Mucosa of gallbladder (tissue), 1 donor: Measurements from ENCODE around the gene ACSL4. TPM values are rescaled to one million over a fixed set of nuclear protein-coding genes. Genes with fewer than 3 reads are reported as not detected.
"Not testable (repeated sequence)": the region's sequence is repeated elsewhere in the genome, so short reads cannot be mapped to it uniquely, and the experiment has no call there.

ENCODE experiments used
- DNase-seq: peaks from one replicate; pipeline ENCODE4 v3.0.0-alpha.2; 2020; ENCODE audit warnings: low spot score
- total RNA-seq: library from RNA; stranded (reverse); gene quantifications from one replicate; pipeline ENCODE4 v1.2.1, GENCODE V29; 2021
- donor health status: DM: no; HTN: no; CAD: no.

The ACSL4 gene
- total RNA-seq, 1 donor from 2014 or later = 58.4 TPM

DNA sequence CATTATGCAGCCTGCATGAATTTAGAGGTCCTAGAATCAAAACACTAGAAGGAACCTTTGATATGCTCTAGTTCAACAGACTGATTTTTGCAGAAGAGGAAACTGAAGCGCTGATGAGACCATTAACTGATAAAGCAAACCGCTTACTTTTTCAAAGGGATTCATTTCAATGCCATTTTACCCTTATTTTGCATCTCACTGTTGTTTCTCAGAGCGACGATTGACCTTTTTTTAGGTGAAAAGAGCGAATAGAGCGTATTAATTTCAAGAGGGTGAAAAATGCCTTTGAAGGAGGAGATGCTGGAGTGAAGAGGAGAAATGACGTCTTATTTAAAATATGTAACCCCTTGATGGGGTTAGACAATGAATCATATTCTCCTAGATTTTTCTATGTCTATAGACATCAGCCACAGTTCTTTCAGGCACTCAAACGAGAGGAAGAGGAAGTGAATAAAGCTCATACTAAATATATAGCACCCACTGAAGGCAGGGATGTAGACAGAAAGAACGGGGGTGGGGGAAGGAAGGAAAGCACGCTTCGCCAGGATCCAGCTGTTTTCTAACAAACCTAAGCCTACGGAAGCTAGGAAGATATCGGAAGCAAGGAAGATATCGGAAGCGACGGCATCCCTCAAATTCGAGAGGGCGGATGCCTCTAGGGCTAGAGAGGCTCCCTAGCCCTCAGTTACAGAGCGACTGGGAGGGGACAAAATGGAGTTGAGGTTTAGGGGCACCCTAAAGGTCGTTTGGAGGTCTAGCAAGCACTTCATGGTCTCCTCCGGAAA lies 848 bp downstream of the ACSL4 start:
- DNase-seq = no peak

DNA sequence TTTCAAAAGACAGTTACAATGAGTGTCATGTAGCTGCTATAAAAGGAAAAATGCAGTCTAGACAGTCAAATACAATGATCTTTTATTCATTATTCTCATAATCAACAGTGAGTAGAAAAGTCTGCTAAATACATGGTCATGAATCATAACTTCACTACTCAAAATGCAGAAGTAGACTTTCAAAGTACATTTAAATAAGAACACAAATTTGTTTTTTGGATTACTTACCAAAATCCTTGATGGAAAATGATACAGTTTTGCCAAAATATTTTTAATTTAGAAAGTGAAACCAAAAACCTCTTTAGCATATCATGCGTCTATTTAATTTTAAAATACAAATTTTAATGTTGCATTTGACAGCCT lies 4.9 kb downstream of the ACSL4 start:
- DNase-seq = no peak

DNA sequence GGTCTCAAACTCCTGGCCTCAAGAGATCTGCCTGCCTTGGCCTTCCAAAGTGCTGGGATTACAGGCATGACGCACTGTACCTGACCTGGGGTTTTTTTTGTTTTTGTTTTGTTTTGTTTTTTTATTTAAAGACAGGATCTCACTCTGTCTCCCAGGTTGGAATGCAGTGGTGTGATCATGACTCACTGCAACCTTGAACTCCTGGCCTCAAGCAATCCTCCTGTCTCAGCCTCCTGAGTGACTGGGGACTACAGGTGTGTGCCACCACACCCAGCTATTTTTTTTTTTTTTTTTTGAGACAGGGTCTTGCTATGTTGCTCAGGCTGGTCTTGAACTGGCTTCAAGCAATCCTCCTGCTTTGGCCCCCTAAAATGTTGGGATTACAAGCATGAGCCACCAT lies 8.1 kb downstream of the ACSL4 start:
- not testable (repeated sequence) for DNase-seq

DNA sequence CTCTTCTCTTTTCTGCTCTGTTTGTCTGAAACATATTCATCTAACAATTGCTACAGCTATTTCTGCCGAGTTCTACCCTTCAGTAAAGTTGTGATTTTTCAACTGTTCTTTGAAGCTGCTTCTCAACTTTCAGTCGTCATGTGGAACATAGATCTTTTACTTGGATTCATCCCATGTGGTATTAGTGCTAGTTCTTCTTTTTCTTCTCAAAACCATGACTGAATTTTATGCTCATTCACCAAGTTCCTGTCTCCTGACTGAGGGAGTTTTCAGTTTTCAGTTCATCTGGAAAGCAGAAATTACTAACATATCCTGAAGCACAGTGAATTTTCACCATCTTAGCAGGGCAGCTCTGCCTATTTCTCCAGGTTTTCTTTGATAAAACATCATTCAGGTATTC lies 12.1 kb downstream of the ACSL4 start:
- no peak for DNase-seq

DNA sequence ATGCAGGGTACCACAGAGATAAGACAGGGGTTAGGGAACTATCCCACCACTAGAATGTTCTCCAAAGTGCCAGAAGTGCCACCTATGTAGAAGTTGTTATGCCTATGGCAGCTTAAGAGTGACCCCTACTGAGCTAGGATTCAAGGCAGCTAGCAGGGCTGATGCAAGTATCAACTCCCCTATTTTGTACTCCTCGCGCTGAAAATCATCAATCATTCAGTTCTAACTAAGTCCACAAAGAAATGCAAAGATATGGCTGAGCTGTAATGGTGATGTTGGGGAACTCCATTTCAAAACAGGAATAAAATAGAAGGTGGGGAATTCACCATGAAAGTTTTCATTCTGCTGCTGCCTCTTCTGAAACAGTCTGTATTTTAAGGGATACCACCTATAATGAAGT lies 13.8 kb downstream of the ACSL4 start:
- DNase-seq = no peak

DNA sequence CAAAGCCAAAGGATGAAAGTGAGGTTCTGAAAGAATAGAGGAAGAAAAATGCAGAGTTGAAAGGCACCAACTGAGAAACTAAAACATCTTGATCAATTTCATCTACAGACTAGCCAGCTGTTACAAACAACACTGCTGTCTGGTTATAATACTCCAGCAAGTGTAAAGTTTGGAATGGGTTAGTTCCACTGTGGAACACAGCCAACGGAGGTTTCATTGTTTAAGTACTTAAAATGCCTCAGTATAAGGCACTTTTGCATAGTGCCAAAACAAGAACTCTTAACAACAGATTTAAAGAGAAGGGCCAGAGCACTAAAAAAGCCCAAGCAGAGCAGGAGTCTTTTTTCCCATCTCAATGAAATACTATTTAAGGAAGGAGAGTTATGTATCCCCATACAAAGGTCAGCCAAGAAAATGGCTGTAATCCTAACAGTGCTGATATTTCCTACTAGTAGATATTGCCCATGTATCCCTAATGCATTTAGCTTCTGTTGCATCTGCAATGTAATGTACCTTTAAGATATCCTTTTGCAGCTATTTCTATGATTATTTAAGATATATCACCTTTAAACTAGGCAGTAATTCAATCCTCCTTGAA lies 16.5 kb downstream of the ACSL4 start:
- DNase-seq = no peak

DNA sequence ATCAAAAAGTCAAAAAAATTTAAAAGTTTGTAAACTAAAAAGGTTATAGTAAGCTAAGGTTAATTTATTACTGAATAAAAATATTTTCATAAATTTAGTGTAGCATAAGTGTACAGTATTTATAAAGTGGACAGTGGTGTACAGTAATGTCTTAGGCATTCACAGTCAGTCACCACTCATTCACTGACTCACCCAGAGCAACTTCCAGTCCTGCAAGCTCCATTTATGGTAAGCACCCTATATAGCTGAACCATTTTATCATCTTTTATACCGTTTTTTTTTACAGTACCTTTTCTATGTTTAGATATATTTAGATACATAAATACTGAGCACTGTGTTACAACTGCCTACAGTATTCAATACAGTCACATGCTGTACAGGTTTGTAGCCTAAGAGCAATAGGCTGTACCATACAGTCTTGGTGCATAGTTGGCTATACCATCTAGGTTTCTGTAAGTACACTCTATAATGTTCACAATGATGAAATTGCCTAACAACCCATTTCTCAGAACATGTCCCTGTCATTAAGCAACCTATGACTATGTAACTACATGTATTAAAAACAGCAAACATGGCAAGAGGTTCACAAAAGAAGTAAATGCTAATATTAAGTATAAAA lies 18.6 kb downstream of the ACSL4 start:
- no peak for DNase-seq

DNA sequence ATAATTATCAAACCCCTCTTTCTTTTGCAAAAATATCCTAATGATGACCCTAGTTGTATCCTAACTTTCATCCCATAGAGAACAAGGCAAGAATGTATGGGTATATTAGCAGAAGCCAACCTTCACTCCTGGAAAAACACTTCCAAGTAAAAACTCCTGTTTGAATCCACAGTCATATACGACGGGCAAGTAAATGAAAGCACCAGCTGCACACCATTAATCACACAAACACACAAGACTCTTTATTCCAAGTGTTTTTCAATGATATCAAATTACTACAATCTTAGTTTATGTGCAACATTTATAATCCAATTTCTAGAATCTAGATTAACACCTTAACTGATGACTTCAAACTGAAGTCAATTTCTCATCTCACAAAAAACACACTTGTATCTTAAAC lies 22.9 kb downstream of the ACSL4 start:
- DNase-seq = no peak

DNA sequence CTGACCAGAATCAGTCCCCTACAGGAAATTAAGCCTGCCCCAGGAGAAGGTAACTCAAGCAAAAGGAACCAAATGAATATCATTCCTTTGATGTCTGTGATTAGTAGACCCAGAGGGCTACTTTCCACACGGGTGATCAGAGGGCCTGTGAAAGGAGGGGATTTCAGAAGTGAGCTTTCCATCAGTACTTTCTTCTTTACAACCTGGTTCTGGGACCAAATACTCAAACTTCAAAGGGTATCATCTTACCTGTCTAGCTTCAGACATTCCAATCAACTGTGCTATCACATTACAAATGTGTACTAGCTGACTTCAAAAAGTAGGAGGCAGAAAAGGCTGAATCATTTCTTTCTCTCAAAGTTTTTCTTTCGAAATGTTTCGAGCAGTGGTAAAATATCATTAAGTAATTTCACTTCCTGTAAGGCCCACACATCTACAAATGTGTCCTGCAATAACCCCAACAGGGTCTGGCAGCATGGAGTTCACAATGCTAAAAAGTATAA lies 23.9 kb downstream of the ACSL4 start:
- no peak for DNase-seq

DNA sequence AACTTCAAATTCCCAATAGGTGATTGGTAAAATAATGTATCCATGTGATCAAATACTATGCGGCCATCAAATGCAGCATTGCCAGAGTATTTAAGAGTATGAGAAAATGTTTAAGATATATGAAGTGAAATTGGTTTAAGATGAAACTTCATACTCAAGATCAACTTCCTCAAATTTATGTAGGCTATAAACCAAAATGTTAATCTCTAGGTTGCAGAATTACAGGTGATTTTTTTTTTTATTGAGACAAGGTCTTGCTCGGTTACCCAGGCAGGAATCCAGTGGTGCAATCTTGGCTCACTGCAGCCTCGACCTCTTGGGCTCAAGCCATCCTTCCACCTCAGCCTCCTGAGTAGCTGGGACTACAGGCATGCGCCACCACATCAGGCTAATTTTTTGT lies 25.3 kb downstream of the ACSL4 start:
- no peak for DNase-seq

DNA sequence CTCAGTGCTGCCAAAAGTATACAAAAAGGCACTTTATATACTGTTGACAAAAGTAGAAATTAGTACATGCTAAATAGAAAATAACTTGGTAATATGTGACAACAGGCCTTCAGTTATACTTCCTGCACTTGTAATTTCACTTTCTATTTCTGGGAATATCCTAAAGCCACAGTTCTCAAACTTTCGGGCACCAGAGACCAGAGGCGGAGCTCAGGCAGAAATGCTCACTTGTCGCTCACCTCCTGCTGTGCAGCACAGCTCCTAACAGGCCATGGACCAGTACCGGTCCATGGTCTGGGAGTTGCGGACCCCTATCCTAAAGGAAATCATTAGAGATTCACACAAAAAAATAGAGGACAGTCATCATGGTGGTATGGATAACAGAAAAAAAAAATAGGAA lies 25.7 kb downstream of the ACSL4 start:
- no peak for DNase-seq

DNA sequence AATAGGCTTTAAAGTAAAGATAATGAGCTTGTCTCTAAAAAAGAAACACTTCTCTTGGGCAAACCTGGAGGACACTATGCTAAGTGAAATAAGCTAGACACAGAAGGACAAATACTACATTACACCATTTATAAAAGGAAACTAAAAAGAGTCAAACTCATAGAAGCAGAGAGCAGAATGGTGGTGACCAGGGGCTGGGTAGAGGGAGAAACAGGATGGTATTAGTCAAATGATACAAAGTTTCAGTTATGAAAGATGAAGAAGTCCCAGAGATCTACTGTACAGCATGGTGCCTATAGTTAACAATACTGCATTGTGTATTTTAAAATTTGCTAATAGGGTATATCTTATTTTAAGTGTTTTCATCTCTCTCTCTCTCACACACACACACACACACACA lies 28.5 kb downstream of the ACSL4 start:
- no peak for DNase-seq

DNA sequence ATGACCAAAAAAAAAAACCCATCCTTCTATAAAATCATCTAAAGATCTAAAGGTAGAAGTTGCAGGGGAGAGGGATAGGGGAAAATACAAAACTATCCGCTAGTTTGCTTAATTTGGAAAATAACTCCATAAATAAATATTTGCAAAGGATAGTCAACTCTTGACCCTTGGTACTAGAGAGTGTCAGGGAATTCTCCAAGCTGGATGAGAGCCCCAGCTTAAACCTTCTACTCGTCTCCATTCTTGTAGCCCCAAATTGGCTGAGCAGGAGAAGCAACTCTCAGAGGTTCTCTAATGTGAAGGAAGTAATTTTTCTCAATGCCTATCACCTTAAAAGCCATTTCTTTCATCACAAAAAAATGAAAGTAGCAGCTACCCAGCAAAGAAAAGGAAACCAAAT lies 35.2 kb downstream of the ACSL4 start:
- DNase-seq = no peak

DNA sequence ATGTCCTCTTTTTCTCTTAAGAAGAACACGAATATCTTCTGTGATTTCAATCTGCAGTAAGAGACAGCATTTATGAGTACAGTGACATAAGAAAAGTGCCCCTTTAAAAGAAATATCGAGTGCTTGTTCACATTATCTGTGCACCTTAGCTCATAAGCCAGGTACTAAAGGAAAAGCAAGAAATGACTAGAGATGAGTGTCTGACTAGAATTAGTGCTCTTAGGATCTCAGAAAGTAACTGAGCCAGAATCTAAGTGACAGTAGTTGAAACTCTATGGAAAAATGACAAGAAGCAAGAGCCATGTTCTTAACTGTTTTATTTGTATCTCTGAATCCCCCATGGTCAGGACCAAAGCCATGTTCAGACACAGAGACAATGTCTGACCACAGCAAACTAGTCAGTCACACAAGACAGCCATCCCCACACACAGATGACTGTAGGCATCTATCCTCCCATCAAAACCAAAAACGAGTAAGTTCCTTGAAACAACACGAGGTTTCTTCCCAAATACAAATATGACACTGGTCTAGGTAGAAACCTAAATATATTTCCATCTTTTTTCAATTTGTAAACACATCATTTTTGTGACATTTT lies 36.8 kb downstream of the ACSL4 start:
- DNase-seq = no peak

DNA sequence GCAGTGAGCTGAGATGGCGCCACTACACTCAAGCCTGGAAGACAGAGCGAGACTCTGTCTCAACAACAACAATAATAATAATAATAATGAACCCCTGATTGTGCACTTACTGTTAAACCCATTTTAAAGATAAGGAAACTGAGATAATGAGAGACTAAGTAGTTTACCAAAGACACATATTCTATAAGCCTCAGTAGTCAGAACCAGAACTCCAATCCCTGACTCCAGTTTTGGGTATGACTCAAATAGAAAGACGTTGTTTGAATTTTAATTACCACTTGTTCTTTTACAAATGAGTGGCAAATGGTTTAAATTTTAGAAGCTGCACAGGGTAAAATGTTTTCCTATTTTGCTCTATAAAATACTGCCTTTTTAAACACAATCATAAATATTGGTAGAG lies 37.4 kb downstream of the ACSL4 start:
- no peak for DNase-seq

DNA sequence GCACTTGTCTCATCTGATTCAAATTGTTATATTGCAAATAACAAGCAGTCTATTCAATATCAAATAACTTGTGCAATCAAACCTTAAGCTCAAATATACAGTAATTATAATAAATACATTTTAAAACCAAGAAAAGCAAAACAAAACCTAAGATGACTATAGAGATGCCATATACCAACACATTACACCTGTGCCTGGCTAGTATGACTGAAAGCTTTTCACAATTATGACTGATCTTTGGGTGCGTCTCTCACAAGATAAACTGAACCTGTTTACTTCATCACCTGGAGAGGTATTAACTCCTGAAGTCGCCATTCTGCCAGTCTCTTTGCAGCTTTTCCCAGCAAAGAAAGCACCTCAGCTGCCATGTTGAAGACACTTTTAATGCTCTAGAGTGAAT lies 41.3 kb downstream of the ACSL4 start:
- DNase-seq = no peak

DNA sequence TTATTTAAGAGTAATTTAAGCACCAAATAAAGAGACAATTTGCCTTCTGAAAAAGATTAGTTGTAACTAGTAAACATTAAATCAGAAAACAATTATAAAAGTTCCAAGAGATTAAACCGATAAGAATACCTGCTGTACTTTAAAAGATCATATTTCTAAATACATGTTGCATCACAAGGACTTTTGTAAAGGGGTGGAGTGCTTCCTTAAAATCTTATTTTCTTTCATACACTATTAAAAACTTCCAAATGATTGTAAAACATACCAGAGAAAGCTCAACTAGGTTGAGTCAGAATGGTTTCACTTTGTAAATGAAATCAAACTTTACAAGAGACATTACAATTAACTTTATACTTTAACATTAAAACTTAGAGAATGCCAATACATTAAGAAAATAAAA lies 41.8 kb downstream of the ACSL4 start:
- no peak for DNase-seq

DNA sequence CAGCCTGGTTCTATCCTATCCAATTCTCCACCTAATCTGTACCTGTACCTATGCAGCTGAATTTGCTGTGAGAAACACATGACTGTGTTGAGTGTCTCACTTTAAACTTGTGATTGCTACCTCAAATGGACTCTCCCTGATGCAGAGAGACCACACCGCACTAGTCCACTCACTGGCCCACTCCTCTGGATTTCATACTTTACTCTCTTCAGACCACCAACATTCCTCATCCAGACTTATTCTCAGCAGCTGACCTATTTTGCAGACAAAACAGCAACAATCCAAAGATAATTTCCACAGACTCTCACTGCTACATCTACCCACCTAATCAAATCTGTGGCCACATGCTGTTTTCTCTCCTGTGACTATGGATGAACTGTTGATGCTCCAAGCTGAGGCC lies 45.2 kb downstream of the ACSL4 start:
- no peak for DNase-seq

DNA sequence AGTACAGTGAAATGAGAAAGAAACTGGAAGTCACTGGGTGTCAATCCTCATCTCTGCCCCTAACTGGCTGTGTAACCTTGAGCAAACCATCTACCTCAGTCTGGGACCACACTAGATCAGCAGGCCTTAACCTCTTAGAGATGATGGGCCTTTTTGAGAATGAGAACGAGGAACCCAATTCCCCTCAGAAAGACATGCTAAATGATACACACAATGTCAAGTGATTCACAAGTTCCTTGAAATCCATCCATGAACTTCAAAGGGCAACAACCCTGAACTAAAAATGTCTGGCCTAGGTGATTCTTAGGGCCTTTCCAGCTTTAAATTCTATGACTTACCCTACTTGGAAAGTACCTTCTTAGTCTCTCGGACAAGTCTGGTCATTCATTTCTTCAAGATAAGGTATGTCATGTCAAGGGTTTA lies 47.4 kb downstream of the ACSL4 start:
- DNase-seq = no peak

DNA sequence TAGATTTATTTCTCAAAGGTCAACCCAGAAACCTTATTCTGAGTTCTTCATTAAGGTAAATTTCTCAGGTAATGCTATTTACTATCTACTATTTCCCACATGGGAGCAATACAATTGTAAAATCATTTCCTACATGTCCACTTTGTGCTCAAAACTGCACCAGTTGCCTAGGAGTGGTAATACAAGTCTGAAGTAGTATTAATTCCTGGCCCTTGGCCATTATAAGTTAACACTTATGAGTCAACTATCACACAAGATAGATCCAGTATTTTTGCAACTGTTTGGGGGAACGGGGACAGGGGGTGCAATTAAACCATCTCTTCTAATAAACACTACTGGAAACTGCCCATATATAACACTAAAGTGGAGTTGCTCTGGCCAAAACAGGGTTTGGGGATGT lies 48.9 kb downstream of the ACSL4 start:
- DNase-seq = no peak

DNA sequence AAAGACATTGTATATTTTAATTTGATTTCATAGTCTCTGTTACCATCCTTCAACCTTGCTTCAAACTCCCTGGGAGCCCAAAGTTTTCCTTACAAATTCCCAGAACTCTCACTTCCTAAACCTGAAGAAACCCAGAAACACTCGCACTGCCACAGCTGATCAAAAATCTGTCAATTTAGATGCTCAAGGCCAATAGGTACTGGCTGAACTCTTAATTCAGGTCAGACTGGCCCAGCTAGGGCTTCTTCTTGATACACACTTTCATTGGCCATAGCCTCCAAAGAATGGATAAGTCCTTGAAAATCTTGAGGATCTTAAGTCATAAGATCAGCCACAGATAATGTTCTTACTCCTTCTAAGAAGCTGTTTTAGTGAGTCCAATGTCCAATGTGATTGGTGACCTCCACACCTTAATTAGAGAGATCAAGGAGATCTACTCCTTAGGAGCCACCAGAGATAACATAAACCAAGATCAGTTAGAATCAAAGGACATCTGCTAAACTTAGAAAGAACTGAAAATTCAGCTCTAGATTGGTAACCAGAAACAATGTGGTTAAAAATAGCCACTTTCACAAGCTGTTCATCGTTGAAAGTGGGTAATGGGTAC lies 51.5 kb downstream of the ACSL4 start:
- no peak for DNase-seq

DNA sequence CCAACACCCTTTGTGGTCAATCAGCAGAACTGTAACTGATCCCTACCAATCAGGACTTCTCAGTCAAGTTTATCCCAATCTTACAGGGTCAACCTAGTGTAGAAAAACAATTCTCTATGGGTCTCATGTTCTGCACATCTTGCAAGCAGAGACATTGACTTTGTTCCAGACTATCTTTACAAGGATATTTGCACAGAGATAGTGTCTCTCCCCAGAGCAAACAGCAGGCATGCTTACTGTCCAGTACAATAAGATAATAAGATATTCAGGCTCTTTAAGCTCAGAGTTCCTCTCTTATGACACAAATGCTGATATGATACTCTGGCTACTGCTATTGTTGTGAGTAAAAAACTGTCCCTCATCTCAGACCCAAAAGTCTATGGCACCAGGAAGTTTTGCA lies 53.2 kb downstream of the ACSL4 start:
- no peak for DNase-seq
